Keratinocyte (primary cell): ENCODE measurements around the gene TNS3.

ENCODE experiments used
- CTCF ChIP-seq, 3 experiments: IDR thresholded peaks in 1 of 3; conservative IDR thresholded peaks in 1 of 3; optimal IDR thresholded peaks in 1 of 3; 2 replicates in 2 of 3; 3 replicates in 1 of 3; pipeline versions ENCODE3 to v1.5.1; 2011; ENCODE audit warnings: low read length in 3 of 3, mild to moderate bottlenecking in 3 of 3, moderate library complexity in 2 of 3, control low read depth in 1 of 3, inconsistent platforms in 1 of 3; ENCODE audit not compliant: insufficient read depth in 2 of 3; ENCODE audit errors: extremely low read depth in 1 of 3
- EZH2 ChIP-seq: IDR thresholded peaks from one replicate; pipeline ENCODE4 v1.6.1; 2012; ENCODE audit warnings: inconsistent platforms, mild to moderate bottlenecking, low read length, moderate library complexity

GRCh38 chr7:47456210-47456955 lies 125.5 kb downstream of the TNS3 start:
- TF ChIP-seq EZH2 (no peak), CTCF (optimal IDR thresholded peaks at IDR 0.05 in 1 of 3, IDR thresholded peaks at IDR 0.05 in 1 of 3, conservative IDR thresholded peaks at IDR 0.05 in 1 of 3; ENCODE audit: extremely low read depth in 1 of 3, insufficient read depth in 2 of 3, low read length in 3 of 3) (no peak)
